Activated naive CD8-positive, alpha-beta T cell treated with anti-CD3 and anti-CD28 coated beads, Interleukin-2, amount 50 U/mL, for 24 hours (primary cell): ENCODE data around the gene MYADML2.
A peak's percentile ranks its signal among the peaks of the same experiment; 100 is the strongest.

Source experiments
- ATAC-seq: fragments of 150-1000 bp; cut with Tn5 transposase; one replicate; pipeline ENCODE4 v1.10.0; 2021
- DNase-seq: peaks from one replicate; pipeline ENCODE4 v3.0.0; 2021
- H3K27ac Mint-ChIP-seq: one replicate; pipeline ENCODE4 v1.8.0; 2021; ENCODE audit warnings: mild to moderate bottlenecking, mixed read lengths
- H3K27me3 Mint-ChIP-seq: one replicate; pipeline ENCODE4 v1.8.0; 2021; ENCODE audit warnings: mixed read lengths
- H3K36me3 Mint-ChIP-seq: one replicate; pipeline ENCODE4 v1.8.0; 2021; ENCODE audit warnings: low read depth, mixed read lengths
- H3K4me1 Mint-ChIP-seq: one replicate; pipeline ENCODE4 v1.8.0; 2021; ENCODE audit warnings: mixed read lengths
- H3K4me3 Mint-ChIP-seq: one replicate; pipeline ENCODE4 v1.8.0; 2021; ENCODE audit warnings: mild to moderate bottlenecking, moderate library complexity, mixed read lengths
- H3K9me3 Mint-ChIP-seq: one replicate; pipeline ENCODE4 v1.8.0; 2021; ENCODE audit warnings: mixed read lengths

MYADML2 gene

DNA sequence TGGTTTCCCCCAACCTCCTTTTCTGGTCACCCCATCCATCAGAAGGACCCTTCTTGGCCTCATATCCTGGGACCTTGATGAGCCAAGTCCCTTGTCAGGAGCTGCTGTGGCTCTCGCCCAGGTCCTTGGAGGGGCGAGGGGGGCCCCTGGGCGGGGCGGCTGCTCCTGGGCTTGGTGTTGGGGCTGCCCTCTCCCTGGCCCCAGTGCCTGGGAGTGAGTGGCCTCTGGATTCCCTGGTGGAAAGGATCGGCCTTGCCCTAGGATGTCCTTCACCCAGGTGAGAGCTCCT lies 20.2 kb upstream of the MYADML2 start:
- H3K9me3 Mint-ChIP-seq = no peaks in the 10 kb centered on the region
- DNase-seq (no peak), ATAC-seq (no peak)
- no peak overlapping the region for H3K4me3 Mint-ChIP-seq
- no peak overlapping the region for H3K27ac Mint-ChIP-seq
- H3K36me3 Mint-ChIP-seq = no peaks in the 10 kb centered on the region
- peaks cover 11% of the 10 kb centered on the region for H3K27me3 Mint-ChIP-seq
- peaks cover 22% of the 10 kb centered on the region for H3K4me1 Mint-ChIP-seq

DNA sequence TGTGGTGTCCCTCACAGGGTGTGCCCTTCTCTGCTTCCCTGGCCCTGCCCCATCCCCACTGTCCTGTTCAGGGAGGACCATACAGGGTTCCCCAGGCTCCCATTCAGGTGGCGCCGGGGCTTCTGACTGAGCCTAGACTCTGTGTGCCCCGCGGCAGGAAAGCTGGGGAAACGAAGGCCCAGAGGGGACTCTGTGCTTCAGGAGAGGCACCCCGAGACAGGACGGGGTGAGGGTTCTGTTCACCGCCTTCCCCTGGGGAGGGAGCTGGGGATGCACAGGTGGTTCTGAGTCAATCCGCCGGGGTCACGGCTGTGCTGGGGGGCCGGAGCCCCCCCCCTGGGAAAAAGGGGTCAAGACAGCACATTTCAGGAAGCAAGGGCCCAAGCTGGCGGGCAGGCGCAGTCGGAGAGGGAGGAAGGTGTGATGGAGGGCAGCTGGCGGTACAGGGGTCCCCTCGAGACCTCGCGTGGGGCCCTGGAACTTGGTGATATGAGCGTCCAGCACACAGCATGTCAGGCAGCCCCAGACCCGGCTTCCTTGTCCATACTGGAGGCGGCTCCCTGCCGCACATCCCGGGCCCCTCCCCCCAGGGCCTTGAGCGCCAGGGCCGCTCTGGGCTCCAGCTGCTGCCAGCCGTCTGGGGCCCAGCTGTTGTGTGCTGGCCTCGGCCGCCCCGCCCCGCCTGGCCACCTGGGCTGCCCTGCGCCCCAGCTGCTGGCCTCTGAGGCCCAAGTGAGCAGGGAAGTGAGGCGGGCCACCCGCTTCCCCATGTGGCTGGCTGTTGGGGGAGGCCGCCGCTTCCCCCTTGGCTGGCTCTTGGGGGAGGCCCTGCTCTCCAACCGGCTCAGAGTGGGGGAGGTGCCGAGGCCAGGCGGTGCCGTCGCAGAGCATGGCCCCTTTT lies 19.6 kb upstream of the MYADML2 start:
- Mint-ChIP-seq H3K9me3 (no peaks in the 10 kb centered on the region), H3K36me3 (no peaks in the 10 kb centered on the region), H3K4me3 (no peak overlapping the region), H3K4me1 (peaks cover 22% of the 10 kb centered on the region), H3K27me3 (peaks cover 12% of the 10 kb centered on the region), H3K27ac (no peak overlapping the region)
- DNase-seq (no peak), ATAC-seq (no peak)

DNA sequence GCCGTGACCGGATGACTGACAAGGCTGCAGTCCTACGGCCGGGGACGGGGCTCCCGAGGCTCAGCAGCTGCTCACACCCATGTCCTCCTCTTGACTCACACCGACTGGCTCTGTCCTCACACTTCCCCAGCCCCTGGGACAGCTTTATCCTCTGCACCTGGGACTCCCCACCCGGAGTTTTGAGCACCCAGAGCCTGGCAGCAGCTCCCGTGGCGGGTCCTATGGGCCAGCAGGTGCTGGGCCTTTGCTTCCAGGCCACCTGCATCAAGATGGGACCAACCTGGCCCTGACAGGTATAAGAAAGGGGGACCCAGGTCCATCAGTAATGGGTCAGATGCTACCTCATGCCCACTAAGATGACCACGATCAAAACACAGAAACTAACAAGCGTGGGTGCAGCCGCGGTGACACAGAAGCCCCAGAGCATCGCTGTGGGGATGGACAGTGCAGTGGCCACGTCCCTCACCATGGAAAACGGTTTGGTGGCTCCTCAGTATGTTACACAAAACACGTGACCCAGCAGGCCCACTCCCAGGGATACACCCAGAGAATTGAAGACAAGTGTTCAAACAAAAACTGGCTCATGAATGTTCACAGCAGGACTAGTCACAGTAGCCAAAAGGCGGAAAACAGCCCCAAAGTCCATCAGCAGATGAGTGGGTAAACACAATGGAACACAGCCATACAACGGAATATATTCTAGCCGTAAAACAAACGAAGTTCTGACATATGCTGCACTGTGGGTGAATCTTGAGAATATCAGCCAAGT lies 17.2 kb upstream of the MYADML2 start:
- Mint-ChIP-seq H3K27me3 (peaks cover 12% of the 10 kb centered on the region), H3K4me3 (no peak overlapping the region), H3K36me3 (no peaks in the 10 kb centered on the region), H3K9me3 (no peaks in the 10 kb centered on the region), H3K4me1 (peaks cover 22% of the 10 kb centered on the region), H3K27ac (peak overlapping the region; percentile 32)
- DNase-seq (no peak), ATAC-seq (no peak)

- Mint-ChIP-seq H3K9me3 (no peaks in the 10 kb centered on the region), H3K27ac (no peak overlapping the region), H3K4me1 (peaks cover 13% of the 10 kb centered on the region), H3K27me3 (peaks cover 22% of the 10 kb centered on the region), H3K4me3 (peak overlapping the region; percentile 34), H3K36me3 (no peaks in the 10 kb centered on the region)
- no peak for DNase-seq
- no peak for ATAC-seq
These were observed 15.7 kb upstream of the MYADML2 start for GRCh38 chr17:81962499-81963441.

DNA sequence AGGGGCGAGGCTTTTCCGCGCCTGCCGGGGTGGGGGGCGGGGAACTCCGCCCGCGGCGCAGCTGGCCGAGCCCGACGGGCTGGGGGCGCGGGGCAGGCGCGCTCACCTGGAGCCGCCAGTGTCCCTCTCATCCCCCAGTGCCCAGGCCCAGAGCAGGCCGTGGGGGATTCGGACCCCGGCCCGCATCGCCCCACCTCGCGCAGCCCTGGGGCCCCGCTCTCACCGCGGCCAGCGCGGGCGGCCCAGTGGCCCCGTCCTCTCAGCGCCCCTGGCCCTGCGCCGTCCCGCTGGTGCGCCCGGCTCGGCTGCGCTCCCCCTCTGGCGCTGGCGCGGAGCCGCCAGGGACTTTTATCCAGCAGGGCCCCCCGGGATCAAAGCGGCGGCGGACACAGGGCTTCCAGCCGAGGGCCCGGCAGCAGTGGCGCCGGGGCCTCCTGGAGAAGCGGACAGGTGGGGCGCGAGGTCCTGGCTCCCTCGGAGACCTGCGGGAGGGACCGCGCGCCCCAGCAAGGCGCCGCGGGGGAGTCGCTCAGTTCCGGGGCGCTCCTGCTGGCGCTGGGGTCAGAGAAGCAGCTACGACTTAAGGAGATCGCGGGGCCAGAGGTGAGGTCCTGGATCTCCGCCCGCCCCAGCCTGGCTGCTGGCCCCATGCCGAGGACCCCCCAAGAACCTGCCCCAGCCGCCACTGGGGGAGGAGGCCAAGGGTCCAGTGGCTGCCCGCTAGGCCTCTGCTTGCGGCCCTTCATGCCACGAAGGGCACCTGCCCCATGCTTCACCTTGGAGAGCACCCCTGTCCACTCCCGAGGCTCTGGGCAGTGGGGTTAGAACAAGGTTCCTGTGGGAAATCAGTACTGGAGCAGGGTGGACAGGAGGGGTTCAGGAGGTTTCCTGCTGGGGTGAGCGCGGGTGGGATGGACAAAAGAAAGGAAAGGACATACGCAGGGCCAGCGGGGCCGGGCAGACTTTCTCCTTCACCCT lies 14.8 kb upstream of the MYADML2 start:
- DNase-seq = no peak
- no peak for ATAC-seq
- Mint-ChIP-seq H3K27ac (no peak overlapping the region), H3K4me3 (peak overlapping the region; percentile 34), H3K27me3 (peaks cover 22% of the 10 kb centered on the region), H3K36me3 (no peaks in the 10 kb centered on the region), H3K4me1 (peaks cover 7% of the 10 kb centered on the region), H3K9me3 (no peaks in the 10 kb centered on the region)

DNA sequence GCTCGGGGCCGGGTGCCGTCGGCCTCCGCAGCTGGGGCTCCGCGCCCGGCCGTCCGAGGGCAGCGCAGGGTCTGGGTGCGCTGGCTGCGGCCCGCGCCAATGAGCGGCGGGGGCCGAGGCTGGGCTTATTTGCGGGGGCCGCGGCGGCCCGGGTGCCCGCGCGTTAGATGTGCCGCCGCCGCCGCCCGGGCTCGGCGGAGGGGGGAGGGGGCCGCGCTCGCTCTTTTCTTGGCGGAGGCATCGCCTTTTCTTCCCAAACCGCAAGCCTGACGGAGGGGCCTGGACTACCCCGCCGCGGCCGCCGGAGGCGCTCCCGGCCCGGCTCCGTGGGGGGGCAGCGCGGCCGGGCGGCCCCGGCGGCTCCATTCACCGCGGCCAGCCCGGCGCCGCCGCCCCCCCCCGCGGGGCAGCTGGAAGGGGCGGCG lies 14.1 kb upstream of the MYADML2 start, which contains the start of gene NOTUM:
Gene NOTUM, minus strand, starts transcription at position 101 of the 425 bp plus-strand sequence. CDS start 278 bp downstream, outside the sequence.
- H3K36me3 Mint-ChIP-seq = no peaks in the 10 kb centered on the region
- H3K4me1 Mint-ChIP-seq = peaks cover 4% of the 10 kb centered on the region
- no peaks in the 10 kb centered on the region for H3K9me3 Mint-ChIP-seq
- peak within 1 kb of the TSS; percentile 34 for H3K4me3 Mint-ChIP-seq
- peaks cover 22% of the 10 kb centered on the region for H3K27me3 Mint-ChIP-seq
- no peak for DNase-seq
- H3K27ac Mint-ChIP-seq = no peak within 1 kb of the TSS
- no peak for ATAC-seq

DNA sequence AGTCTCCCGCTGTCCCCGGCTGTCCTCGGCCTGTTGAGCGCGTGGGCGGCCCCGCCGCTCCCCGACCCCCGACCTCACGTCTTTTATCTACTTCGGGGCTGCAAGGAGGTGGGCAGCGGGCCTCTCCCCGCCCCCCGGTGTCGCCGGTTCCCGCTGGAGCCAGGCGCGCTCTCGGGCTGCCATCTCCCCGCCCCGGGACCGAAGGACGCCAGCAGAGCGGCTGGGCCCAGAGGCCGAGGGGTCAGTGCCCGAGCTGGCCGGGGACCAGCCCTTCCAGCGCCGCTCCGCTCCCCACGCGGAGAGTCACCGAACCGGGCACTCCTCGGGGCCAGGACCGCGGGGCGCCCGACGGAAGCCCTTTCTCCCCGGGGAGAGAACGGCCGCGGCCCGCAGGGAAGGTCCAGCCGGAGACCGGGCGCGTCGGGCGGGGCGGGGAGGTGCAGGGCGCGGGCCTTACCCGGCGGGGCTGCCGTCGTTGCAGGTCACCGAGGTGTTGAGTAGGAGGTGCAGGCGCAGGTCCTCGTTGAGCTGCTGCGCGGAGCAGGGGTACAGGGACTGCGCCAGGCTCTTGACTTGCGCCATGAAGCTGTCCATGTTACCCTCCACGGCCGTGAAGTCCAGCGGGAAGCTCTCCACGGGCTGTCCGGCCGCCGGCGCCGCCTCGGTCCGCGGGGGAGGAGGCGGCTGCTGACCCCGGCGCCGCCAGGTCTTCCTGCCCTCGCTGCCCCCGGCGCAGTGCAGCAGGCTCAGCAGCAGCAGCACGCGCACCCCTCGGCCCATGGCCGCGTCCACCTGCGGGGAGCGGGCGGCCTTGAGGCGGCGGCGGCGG lies 13.3 kb upstream of the MYADML2 start:
- H3K36me3 Mint-ChIP-seq = no peaks in the 10 kb centered on the region
- H3K4me3 Mint-ChIP-seq = no peak overlapping the region

DNA sequence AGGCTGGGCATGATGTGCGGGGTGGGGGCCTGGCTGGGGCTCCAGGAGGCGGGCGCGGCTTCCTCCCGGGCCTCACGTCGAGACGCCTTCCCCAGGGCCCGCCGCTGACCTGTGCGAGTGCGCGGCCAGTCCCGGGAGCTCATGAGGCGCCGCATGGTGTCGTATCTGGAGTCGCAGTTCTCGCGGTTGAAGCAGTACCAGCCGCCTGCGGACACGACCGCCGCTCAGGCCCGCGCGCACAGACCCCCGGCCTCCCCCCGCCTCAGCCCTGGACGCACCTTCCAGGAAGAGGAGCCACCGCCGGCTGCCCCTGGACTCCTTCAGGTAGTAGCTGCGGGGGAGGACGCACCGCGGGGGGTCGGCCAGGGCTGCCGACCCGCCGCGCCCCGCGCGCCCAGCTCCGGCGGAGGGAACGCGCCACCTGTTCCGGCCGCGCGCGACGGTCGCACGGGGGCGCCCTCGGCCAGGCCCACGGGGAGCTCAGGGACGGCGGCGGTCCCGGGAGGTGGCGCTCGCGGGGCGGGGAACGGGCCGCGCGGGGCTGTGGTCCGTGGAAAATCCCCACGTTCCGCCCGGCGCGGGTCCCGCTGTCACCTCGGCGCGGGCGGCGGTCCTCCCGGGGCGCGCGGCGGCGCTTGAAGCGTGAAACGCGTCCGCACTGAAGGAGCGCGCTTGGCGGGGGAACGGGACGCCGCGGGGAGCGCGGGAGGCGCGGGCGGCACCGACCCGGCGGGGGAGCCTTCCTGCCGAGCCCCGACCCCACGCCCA lies 12.5 kb upstream of the MYADML2 start:
- no peak overlapping the region for H3K27ac Mint-ChIP-seq
- peak; percentile 89 for ATAC-seq
- H3K27me3 Mint-ChIP-seq = peaks cover 19% of the 10 kb centered on the region

More for the DNA sequence above, 13.3 kb upstream of the MYADML2 start:
- peaks cover 22% of the 10 kb centered on the region for H3K27me3 Mint-ChIP-seq
- no peaks in the 10 kb centered on the region for H3K9me3 Mint-ChIP-seq
- peaks cover 4% of the 10 kb centered on the region for H3K4me1 Mint-ChIP-seq
- H3K27ac Mint-ChIP-seq = no peak overlapping the region
- ATAC-seq = no peak
- DNase-seq = no peak

GRCh38 chr17:81958633-81959342 lies 11.8 kb upstream of the MYADML2 start:
- H3K9me3 Mint-ChIP-seq = no peaks in the 10 kb centered on the region
- H3K27ac Mint-ChIP-seq = no peak overlapping the region
- H3K4me3 Mint-ChIP-seq = peak overlapping the region; percentile 14

More for the DNA sequence above, 12.5 kb upstream of the MYADML2 start:
- H3K4me1 Mint-ChIP-seq = peaks cover 4% of the 10 kb centered on the region
- peak; percentile 85 for DNase-seq
- H3K9me3 Mint-ChIP-seq = no peaks in the 10 kb centered on the region
- no peaks in the 10 kb centered on the region for H3K36me3 Mint-ChIP-seq
- H3K4me3 Mint-ChIP-seq = no peak overlapping the region

DNA sequence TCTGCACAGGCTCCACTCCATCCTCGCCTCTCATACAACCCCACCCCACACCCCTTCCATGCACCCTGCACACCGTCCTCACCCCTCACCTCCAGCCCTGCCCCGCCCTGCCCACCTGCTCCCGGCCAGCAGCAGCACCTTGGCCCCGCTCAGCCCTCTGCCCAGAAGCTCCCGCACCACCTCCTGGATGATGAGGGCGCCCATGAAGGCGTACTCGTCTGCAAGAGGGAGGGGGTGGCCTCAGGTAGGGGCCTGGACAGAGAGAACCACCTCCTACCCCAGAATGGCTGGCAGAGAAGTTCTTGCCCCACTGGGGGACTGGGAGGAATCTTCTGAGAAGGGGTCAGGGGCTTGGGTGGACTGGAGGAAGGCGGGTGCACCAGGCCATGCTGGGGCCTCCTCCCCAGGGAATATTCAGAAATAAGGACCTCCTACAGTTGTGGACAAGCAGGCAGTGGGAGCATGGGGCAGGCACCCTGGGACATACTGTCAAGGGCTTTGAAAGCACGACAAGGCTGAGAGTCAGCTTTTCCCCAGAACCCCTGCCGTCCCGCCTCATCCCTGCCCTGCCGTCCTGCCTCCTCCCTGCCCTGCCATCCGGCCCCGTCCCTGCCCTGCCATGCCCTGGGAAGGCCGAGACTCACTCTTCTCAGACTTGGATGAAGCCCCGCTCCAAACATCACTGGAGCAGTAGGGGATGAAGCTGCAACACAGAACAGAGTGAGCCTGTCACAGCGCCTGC lies 10.8 kb upstream of the MYADML2 start:
- H3K4me1 Mint-ChIP-seq = peaks cover 4% of the 10 kb centered on the region
- no peak overlapping the region for H3K4me3 Mint-ChIP-seq
- no peaks in the 10 kb centered on the region for H3K9me3 Mint-ChIP-seq
- H3K27ac Mint-ChIP-seq = no peak overlapping the region
- H3K36me3 Mint-ChIP-seq = no peaks in the 10 kb centered on the region
- DNase-seq = no peak
- no peak for ATAC-seq
- H3K27me3 Mint-ChIP-seq = peaks cover 16% of the 10 kb centered on the region

More at GRCh38 chr17:81958633-81959342, 11.8 kb upstream of the MYADML2 start:
- ATAC-seq (no peak), DNase-seq (no peak)
- Mint-ChIP-seq H3K27me3 (peaks cover 16% of the 10 kb centered on the region), H3K4me1 (peaks cover 4% of the 10 kb centered on the region), H3K36me3 (no peaks in the 10 kb centered on the region)
